HPDE6-E6E7 (cell line): ENCODE measurements around the gene PIK3R2.
"Not testable (repeated sequence)": the region's sequence is repeated elsewhere in the genome, so short reads cannot be mapped to it uniquely, and the experiment has no call there.

Experiments used
- DNase-seq: peaks from one replicate; pipeline ENCODE4 v3.0.0; 2011; ENCODE audit warnings: missing footprints; ENCODE audit errors: extremely low spot score

The PIK3R2 gene

GRCh38 chr19:18203863-18204393 lies 51.0 kb downstream of the PIK3R2 start, which contains the start of gene RAB3A:
RAB3A (minus strand) TSS chr19:18204042; CDS start chr19:18202740, 1,302 bp downstream.
- peak; percentile 99 for DNase-seq

- DNase-seq: no peak
These were observed 51.6 kb downstream of the PIK3R2 start for GRCh38 chr19:18204394-18205199.

- DNase-seq: no peak
These were observed 52.4 kb downstream of the PIK3R2 start for GRCh38 chr19:18205200-18205892.

- no peak for DNase-seq
These were observed 53.1 kb downstream of the PIK3R2 start for GRCh38 chr19:18206018-18206417.

- no peak for DNase-seq
These were observed 55.4 kb downstream of the PIK3R2 start for GRCh38 chr19:18208098-18208951.

- not testable (repeated sequence) for DNase-seq
These were observed 56.9 kb downstream of the PIK3R2 start for GRCh38 chr19:18209912-18210311.

GRCh38 chr19:18211683-18212082 lies 58.7 kb downstream of the PIK3R2 start:
- no peak for DNase-seq

- DNase-seq: no peak
These were observed 61.9 kb downstream of the PIK3R2 start for GRCh38 chr19:18214779-18215433.

- DNase-seq: no peak
These were observed 63.8 kb downstream of the PIK3R2 start for GRCh38 chr19:18216789-18217188.

GRCh38 chr19:18218159-18218558 lies 65.2 kb downstream of the PIK3R2 start:
- DNase-seq: no peak

GRCh38 chr19:18218600-18218999 lies 65.6 kb downstream of the PIK3R2 start:
- no peak for DNase-seq
